ENCODE results near the gene PITRM1.
"Not testable (repeated sequence)": the region's sequence is repeated elsewhere in the genome, so short reads cannot be mapped to it uniquely, and the experiment has no call there.

Gene PITRM1, protein sequence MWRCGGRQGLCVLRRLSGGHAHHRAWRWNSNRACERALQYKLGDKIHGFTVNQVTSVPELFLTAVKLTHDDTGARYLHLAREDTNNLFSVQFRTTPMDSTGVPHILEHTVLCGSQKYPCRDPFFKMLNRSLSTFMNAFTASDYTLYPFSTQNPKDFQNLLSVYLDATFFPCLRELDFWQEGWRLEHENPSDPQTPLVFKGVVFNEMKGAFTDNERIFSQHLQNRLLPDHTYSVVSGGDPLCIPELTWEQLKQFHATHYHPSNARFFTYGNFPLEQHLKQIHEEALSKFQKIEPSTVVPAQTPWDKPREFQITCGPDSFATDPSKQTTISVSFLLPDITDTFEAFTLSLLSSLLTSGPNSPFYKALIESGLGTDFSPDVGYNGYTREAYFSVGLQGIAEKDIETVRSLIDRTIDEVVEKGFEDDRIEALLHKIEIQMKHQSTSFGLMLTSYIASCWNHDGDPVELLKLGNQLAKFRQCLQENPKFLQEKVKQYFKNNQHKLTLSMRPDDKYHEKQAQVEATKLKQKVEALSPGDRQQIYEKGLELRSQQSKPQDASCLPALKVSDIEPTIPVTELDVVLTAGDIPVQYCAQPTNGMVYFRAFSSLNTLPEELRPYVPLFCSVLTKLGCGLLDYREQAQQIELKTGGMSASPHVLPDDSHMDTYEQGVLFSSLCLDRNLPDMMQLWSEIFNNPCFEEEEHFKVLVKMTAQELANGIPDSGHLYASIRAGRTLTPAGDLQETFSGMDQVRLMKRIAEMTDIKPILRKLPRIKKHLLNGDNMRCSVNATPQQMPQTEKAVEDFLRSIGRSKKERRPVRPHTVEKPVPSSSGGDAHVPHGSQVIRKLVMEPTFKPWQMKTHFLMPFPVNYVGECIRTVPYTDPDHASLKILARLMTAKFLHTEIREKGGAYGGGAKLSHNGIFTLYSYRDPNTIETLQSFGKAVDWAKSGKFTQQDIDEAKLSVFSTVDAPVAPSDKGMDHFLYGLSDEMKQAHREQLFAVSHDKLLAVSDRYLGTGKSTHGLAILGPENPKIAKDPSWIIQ

DNA sequence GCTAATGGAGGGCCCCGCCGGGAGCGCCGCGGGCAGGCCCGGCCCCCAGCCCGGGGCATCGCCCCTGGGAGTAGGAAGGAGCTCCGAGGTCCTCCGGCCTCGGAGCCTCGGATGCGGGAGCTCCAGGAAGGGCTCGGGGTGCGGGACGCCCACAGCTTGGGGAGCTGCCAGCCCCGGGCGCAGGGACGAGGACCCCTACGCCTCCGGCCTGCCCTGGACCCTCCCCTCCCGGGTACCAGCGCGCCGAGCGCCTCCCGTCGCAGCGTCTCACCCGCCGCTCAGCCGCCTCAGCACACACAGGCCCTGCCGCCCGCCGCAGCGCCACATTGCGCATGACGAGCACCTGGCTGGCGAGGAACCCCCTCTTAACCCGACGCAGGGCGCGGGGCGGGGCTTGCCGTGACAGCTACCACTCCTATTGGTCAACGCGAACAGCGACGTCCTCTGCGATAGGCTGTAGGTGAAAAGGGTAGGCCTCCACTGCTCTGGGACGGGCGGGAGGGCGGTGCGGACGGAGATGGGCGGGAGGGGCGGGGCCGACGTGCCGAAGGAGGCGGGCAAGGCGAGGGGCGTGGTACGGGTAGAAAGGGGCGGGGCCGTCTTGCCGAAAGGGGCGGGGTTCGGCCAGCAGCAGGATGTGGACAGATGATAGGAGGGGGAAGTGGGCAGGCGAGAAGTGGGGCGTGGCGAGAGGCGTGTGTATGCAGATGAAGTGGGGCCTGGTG, at the start of gene PITRM1:
Gene PITRM1 (minus strand): TSS at position 337 of the 725 bp plus-strand sequence. CDS start 10 bp downstream, at position 327.
- peak; percentile 99 for DNase-seq

DNA sequence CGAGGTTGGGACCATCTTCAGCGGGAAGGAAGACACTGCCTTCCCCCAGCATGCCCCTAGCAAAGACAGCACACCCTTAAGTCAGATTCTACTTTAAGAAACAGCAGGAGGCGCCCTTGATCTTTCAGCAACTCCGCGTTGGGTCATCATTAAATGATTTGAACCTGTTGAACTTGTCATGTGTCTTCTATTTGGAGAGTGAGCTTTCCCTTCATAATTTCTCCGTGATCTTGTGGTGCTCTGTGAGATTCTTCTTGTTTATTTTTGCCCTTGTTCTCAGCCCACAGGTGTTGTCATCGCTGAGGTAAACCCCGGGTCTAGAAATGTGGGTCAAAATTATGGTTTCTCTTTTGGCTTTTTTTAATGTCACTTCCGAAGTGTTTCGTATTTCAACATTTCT, 49.5 kb upstream of the PITRM1 start:
- no peak for DNase-seq

DNA sequence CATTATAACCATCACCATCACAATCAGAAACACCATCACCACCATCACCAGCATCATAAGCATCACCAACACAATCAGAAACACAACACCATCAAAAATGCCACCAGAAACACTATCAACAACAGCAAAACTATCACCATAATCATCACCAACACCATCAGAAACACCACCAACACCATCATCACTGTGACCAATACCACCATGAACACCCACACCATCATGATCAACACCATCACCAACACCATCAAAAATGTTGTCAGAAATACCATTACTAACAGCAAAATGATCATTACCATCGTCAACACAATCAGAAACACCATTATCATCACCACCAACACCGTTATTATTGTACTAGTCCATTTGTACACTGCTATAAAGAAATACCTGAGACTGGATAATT, 49.0 kb upstream of the PITRM1 start:
- DNase-seq: not testable (repeated sequence)

DNA sequence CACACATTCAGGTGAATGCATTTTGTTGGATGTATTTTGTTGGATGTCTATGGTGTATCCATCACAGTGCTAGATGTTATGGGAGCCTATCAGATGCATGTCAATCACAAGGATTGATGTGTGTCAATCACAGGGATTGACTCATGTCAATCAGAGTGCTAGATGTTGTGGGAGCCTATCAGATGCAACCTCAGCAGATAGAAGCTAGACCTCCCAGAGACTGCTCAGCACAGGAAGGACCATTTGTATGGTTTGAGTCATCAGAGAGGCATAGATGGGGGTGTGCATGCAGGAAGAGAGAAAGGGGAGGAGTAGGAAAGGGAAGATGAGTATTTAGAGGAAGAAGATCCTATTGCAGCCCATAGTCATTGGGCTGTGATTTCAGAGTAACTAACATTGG, 48.3 kb upstream of the PITRM1 start:
- no peak for DNase-seq

DNA sequence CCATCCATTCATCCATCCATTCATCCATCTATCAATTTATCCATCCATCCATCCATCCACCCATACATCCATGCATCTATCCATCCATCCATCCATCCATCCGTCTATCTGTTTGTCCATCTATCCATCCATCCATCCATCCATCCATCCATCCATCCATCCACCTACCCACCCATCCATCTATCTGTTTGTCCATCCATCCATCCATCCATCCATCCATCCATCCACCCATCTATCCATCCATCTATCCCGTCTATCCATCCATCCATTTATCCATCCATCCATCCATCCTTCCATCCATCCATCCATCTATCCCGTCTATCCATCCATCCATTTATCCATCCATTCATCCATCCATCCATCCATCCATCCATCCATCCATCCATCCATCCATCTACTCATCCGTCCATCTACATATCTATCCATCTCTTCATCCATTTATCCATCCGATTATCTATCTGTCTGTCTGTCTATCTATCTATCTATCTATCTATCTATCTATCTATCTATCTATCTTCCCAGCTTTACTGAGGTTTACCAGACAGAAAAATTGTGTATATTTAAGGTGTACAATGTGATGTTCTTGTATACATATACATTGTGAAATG, 46.5 kb upstream of the PITRM1 start:
- not testable (repeated sequence) for DNase-seq

DNA sequence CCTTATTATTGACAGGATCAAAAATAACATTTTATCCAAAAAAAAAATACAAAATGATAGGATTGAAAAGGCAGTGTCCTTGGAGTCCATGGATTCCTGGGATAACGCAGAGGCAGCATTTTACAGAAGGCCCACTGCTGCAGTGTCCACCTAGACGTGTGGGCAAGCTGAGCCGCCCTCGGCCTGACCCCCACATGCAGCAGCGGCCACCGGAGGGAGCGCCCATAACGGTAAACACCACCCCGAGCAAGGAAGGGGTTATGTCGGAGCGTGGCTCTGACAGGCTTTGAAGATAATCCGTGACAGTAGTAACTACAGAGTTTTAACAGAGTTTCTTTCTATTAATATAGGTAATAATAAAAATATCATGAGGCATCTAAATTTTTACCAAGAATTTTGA, 45.3 kb upstream of the PITRM1 start:
- DNase-seq: no peak

DNA sequence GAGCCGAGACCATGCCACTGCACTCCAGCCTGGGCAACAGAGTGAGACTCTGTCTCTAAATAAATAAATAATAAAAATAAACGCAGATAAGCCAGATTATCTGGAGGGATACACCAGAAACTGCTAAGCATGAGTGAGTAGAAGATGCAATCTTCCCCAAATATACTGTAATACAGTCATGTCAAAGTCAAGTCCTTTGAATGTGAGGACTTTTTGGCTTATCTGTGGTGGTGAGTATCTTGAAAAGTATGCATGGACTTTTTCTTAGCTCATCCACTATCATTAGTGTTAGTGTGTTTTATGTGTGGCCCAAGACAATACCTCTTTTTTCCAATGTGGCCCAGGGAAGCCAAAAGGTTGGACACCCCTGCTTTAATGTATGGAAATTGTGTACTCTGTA, 44.7 kb upstream of the PITRM1 start:
- no peak for DNase-seq

DNA sequence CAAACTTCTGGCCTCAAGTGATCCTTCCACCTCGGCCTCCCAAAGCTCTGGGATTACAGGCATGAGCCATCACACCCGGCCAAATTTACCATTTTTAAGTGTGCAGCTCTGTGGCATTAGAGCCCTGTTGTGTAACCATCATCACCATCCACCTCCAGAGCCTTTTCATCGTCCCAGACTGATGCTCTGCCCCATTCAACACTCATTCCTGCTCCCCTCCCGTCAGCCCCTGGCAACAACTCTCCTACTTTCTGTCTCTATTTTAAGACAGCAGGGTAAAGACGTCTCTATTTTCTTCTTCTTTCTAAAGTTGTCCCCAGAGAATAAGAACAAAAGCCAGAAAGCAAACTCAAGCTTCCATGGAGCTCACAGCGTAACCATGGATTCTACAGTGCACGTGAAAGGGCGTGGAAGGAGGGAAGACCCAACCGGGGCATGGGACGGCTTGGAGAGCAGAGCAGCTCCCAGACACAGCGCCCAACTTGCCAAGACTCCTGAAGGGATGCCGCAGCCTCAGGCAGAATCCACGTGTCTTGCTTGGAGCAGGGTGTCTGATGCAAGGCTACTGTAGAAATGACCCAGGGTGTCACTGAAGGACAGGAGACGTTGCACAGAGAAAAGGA, 42.7 kb upstream of the PITRM1 start:
- DNase-seq: no peak

DNA sequence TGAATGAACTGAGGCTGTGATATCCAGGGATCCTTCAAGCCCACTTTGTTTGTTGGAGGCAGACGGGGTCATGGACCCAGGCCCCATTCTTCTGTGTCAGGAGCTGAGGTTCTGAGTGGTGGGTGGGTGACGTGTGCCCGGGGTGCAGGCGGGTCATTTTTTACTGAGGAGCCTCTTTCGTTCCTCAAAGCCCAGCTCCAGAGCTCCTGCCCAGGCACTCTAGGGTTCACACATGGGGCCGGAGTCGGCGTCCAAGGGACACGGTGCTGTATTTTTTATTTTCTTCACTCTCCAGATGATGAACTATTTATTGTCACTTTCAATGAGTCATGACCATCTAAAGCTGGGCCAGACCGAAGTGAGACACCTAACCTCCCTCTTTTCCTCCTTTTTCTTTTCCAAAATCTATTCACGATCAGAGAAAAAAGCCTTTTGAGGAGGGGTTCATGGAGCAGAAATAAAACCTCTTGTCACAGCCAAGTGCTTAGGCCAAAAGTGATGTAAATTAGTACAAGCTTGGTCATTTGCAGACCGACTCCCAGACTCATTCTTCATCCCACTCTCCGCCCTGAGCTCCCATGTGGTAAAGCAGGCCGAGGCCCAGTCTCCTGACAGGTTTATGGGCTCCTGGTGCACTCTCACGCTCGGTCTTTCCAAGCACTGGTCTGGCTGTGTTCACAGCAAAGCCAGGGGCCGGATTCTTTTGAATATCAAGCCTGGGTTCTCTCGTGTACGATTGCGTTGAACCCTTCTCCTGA, 41.4 kb upstream of the PITRM1 start:
- DNase-seq: no peak

DNA sequence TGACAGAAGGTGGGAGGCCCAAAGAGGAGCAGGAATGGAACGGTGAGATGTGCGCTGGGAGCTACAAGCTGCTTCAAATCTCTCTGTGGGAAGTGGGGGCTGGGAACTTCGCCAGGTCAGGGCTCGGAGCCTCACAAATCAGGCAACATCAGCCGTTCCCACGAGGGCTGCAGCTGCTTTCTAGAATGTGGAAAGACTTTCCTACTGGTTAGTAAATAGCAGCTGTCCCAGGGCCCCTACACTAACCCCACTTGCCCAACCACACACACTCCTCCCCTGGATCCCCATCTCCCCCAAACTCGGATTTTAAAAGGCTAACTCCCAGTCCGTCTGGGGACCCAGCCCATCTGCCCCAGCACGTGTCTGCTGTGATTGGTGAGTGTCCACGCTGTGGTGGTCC, 40.6 kb upstream of the PITRM1 start:
- DNase-seq: no peak

DNA sequence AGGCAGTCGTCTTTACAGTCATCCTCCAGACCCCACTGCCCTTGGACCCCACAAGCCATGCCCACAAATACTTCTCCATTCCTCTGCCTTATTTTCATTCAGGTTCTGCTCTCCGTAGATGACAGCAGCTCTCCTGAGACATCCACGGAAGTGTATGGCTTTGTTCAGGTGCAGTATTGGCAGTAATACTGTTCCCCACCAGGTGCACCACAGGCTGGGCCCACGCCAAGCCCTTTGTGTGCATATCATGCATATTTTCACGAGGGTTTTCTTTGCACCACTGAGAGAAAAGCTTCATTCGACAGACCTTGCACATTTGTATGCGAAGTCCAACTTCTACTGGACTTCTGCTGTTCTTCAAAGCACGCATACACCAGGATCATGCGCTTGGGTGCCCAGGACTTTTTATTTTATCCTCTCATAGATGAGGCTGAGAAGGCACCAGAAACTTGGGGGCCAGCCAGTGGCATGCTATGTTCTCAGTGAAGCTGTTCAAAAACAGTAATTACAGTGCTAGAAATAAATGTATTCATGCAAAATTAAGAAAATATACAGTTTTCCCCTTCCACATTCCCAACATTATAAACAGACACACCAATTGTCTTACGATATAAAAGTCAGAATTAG, 37.8 kb upstream of the PITRM1 start:
- no peak for DNase-seq

DNA sequence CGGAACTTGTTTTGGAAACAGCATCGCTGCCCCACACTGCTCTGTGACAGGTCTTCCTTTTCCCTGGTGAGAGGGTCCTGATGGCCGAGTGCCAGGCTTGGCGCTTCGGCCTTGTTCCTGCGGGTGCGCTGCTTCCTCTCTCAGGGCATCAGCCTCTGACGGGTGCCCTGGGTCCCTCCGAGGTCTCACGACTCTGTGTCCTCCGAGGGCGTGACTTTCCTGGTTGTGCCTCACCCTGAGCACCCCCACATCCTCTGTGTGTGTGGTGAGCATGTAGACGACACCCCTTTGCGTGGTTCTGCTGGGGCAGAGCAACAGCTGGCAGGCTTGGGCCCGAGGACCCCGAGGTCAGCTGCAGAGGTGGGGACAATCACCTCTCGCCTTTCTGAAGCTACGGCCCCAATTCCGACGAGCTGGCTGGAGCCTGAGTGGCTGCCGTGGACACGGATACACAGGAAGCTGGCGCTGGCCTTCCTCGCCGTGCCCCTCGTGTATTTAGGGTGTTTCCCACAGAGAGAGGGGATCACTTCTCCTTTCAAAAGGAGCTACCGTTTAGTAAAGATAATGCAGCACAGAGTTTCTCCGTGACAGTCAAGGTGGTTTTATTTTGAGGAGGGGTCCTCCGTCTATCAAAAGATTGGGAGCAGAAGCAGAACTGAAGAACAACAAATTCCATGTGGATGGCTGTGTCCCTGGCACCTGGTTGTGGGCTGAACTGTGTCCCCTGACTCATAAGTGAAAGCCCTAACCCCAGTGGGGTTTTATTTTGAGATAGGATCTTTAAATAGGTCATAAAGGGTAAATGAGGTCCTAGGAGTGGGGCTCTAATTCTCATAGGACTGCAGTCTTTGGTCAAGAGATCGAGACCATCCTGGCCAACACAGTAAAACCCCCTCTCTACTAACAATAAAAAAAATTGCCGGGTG, 36.2 kb upstream of the PITRM1 start:
- DNase-seq: no peak

DNA sequence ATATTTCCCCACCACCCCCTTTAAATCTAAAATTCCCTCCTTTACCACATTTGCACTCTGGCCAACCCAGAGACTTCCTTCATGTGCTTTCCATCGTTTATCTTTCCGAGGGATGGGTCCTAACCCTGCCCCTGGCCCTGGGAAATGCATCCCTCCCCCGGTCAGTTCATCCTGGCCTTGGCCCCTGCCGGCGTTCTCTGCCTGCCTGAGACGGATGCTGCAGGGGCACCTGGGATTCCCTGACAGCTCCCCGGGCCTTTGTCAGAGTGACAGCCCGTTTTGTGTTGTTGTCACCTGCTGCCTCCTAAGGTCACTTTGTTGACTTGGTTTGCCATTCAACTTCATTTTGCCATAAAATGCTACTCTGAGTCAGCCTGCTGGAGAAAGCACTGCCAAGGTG, 34.8 kb upstream of the PITRM1 start:
- no peak for DNase-seq

DNA sequence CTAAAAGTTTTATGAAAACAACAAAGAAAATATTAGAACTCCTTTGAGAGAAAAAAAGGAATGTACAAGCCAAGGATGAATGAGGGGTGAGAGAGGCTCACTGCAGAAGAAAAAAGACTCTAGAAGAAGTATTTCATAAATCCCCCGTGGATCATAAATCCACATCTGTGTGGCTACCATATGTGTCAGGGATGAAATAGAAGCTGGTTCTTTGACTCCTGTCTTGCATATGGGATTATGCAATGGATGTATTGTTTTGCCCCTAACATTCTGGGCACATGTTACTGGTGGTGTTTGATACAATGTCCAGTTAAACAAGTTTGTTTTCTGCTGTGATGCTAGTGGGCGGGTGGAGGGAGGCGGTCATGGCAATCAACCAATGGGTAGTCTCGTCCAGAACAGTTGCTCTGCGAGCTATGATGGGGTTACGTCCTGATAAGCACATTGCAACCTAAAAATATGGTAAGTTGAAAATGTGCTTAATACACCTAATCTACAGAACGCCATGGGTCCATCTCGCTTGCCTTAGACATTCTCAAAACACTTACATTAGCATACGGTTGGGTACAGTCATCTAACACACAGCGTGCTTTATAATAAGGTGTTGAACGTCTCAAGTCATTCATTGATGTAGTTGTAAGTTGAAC, 34.1 kb upstream of the PITRM1 start:
- no peak for DNase-seq

DNA sequence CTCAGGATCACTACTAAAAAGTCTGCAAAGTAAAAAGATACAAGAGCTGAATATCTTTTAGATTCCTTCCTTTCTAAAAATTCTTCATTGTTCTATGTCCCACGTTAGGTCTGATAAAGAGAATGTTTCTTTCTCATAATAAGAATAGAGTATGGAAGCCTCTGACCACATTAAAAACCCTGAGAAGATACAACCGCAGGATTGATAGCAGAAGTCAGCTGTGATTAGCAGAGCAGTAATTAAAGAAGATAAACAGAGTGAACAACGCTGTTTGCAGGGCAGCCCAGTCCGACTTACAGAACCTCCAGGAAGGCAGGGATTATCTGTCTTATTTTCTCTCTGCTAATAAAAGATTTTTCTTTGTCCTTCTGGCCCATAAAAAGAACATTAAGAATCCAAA, 31.4 kb upstream of the PITRM1 start:
- no peak for DNase-seq

DNA sequence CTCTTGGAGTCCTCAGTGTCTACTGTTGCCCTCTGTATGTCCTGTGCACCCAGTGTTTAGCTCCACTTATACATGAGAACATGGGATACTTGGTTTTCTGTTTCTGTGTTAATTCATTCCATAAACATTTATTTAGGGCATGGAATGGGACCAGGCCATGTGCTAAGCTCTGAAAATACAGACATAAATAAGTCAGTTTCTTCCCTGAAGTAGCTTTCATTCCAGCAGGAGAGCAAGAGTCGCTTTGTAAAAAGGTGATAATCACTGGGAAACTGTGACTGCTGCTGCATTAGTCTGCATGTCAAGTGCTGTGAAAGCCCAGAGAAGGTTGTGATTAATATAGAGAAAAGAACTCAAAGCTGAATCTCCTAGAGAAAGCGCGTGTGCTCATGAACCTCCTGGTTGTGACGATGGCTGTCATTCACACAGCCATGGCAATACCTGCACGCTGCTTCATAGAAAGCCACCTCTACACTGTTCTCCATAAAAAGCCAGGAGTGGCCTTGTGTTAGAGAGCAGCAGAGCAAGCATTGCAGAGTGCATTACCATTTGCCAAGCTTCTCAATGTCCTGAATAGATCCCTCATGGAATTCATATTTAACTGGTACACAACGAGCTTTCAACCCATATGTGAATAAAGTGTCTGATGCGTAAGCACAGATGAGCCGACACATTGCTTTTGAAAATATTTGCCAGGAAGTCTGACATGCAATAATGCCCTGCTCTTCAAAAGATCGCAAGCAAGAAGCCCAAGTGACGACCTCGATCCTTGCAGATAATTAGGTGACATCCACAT, 30.6 kb upstream of the PITRM1 start:
- no peak for DNase-seq

DNA sequence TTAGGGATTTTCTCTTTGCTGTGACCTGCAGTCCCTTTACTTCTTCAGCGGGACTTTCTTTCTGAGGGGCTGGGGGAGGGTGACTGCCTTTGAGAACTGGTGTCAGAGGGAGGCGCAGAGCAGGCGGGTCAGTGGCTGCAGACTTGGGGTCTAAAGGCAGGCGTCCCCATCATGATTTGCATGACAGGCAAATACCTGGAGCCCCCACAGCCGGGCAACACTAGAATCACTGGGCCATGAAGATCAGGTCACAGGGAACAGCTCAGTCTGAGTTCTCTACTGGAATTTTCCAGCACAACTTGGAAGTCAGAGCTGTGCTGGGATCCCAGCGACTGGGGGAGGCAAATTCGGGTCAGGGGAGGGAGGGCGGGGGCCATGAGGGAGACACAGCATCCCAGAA, 29.2 kb upstream of the PITRM1 start:
- DNase-seq: no peak

DNA sequence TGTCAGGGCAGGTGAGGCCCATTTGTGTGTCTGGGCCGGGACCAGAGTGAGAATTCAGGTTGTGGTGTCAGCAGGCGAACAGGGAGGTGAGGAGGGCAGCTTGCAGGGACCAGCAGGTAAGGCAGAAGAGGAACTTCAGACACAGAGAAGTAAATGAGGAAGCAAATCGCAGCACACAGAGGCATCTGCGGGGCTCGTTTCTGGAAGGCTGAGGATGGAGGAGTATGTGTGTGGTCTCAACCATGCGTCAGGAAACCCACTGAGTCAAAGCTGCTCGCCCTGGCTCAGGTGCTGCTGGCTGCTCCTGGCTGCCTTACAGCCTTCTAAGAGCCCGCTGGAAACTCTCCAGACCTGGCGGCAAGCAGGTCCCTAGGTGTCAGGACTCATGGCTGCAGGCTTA, 26.9 kb upstream of the PITRM1 start:
- DNase-seq: no peak
